Measurements from ENCODE around the gene FOSB.

FOSB gene

DNA sequence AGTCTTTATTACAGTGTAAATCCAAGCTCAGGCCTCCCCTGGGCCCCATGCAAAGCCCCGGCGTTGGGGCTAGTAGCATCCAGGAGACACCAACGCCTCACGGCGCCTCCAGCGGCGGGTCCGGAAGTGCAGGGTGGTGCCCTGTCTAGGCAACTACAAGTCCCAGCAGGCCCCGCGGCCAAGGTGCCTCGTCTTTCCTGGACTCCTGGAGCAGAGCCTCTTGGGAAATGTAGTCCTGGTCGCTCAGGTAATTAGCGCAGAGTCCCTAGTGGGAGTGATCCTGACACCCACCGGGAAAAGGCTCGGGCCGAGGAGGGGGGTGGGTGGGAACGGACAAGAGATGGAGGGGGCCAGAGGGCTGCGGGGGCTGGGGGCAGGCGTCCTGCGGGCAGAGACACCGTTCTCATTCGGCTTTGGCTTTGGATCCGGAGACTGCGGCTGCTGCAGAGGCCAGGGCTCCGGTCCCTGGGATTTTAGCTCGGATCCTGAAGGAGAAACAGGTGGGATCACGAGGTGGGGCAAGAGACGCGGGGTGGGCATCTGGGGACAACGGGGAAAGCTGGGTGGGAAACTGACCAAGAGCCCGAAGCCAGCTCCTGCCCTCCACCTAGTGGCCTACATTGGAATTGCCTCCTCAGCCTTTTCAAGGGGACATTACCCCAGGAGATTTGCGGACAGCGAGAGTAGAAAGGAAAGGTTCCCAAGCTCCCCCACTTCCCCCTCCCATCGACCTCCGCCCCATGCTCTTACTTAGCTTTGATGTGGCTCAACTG is 17.7 kb downstream of the FOSB start:
- DNase-seq, result peak; percentile 95

DNA sequence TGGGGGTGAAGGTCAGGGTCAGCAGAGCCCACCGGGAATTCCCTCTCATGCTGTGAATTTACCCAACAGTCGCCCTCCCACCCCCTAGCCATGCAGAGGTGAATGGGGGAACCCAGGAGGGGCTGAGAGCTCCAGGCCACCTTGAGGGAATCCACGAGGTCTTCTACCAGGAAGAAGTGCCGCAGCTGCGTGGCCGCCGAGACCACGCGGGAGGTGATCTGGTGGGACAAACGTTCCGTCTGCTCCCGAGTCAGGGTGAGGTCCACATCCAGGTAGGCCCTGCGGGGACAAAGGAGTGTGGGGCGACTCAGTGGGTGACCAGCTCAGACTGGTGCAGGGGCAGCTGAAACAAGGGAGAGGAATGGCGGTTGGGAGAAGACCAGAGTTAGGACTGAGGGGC is 20.9 kb downstream of the FOSB start:
- DNase-seq, result no peak

DNA sequence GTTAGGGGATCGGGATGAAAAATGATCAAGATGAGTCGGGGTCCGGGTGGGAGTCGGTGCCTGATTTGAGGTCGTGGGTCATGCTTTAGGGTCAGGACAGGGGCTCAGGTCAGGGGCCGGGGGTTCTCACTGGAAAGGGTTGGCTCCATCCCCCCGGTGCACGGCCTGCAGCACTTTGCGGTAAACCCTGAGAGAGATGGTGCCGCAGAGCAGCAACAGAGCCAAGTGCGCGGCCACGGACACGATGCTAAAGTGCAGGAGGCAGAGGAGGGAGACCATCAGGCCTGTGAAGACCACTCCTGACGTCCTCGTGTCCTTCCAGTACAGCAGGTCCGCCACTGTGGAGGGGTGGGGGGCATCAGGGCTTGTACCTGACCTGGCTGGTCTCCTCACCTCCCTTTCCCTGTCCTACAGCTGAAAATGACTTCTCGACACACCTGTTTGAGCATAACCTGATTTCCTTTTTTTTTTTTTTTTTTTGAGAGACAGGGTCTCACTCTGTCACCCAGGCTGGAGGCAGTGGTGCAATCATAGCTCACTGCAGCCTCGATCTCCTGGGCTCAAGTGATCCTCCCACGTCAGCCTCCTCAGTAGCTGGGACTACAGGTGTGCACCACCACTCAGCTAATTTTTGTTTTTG is 21.5 kb downstream of the FOSB start:
- DNase-seq, result no peak

DNA sequence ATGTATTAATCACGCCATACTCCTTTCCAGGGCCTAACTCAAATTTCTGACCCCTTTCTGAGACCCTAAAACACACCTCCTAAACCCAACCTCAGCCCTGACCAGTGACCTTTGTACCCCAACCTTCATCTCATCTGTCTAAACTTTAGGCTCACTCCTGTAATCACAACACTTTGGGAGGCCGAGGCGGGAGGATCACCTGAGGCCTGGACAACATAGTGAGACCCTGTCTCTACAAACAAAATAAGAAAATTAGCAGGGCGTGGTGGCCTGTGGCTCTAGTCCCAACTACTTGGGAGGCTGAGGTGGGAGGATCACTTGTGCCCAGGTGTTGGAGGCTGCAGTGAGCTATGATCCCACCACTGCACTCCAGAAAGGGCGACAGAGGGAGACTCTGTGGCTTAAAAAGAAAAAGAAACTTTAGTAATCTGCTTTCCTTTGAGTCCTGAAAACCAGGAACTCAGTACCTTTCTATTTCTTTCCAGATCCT is 24.4 kb downstream of the FOSB start:
- DNase-seq, result no peak

DNA sequence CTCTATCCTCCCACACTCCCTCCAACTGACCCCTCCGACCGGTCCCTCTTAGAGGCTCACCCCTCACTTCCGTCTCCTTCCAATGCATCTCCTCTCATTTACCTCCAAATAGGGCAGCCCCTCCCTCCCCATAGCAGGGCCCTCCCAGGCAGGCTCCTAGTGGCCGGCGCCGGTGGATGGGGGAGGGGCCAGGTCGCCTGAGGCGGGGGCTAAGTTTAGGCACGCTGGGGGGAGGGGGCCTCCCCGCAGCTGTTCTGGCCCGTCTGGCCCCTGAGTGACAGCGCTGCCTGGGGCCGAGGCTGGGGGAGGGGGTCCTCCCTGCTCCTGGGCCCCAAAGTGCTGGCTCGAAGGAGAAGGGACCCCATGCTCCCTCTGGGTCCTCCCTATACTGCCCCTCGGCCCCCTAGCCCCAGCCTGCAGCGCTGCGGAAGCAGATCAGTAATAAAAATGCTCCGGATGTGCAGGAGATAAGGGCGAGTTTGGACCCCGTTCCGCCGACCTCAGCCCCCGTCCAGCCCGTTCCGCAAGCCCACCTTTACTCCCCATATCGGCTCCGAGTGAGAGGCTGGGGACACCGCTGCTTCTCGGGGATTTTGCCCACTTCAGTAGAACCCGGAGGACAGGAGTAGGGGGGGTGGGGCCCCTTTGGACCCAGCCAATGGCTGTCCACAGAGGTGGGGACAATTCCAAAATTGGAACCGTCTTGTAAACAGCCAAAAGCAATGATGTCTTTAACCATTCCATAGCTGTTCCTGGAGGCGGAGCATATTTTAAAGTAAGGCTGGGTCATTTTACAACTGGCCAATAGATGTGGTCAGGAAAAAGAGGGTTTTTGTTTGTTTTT is 25.1 kb downstream of the FOSB start:
- DNase-seq, result no peak

GRCh38 chr19:45494261-45494916 is 26.6 kb downstream of the FOSB start:
- DNase-seq, result no peak

DNA sequence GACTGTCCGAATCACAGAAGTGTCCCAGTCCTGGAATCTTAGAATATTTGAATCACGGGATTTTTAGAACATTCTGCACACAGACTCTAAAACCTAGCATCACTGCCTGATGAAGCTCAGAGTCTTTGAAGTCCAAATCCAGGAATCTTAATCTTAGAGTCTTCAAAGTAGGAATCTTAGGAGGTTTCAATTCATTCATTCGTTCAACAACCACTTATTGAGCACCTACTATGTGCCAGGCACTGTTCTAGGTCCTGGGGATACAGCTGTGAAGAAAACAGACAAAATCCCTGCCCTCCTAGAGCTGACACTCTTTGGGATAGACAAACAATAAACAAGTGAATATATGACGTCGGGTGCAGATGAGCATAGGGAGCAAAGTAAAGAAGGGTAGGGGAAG is 27.4 kb downstream of the FOSB start:
- no peak for DNase-seq

GRCh38 chr19:45496349-45496953 is 28.7 kb downstream of the FOSB start:
- DNase-seq, result no peak

GRCh38 chr19:45497791-45498190 is 30.0 kb downstream of the FOSB start:
- no peak for DNase-seq

DNA sequence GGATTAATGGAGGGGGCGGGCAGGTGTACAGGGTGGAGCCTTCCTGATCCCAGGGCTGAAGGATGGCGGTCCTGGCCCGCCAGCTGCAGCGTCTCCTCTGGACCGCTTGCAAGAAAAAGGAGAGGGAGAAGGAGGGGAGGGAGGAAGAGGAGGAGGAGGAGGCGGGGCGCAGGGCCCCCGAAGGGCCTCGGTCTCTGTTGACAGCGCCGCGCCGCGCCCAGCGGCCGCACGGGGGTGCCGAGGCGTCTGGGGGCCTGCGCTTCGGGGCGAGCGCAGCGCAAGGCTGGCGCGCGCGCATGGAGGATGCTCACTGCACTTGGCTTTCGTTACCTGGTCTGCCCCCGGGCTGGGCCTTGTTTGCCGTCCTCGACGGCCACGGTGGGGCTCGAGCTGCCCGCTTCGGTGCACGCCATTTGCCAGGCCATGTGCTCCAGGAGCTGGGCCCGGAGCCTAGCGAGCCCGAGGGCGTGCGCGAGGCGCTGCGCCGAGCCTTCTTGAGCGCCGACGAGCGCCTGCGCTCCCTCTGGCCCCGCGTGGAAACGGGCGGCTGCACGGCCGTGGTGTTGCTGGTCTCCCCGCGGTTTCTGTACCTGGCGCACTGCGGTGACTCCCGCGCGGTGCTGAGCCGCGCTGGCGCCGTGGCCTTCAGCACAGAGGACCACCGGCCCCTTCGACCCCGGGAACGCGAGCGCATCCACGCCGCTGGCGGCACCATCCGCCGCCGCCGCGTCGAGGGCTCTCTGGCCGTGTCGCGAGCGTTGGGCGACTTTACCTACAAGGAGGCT is 30.8 kb downstream of the FOSB start, which contains the start of gene PPM1N:
Gene PPM1N, plus strand, starts transcription at position 33 of the 785 bp plus-strand sequence. Its CDS starts 30 bp downstream, at position 63.
- DNase-seq, result peak; percentile 61

- peak; percentile 65 for DNase-seq
Measured at GRCh38 chr19:45499196-45500180, 31.7 kb downstream of the FOSB start.

GRCh38 chr19:45500918-45501729 is 33.3 kb downstream of the FOSB start:
- DNase-seq, result no peak

DNA sequence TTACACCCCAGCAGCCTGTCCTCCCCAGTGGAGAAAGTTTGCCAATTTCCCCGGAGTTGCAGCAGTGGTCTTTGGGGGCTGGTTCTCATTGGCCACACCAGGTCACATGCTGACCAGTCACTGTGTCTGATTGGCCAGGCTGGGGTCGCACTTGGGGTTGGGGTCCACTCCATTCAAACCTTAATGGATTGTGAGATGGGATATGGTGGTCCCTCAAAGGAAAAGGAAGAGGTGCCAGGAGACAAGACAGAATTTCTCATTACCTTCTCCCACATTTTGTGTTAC is 33.9 kb downstream of the FOSB start:
- no peak for DNase-seq

- DNase-seq, result no peak
Measured at GRCh38 chr19:45502111-45502510, 34.3 kb downstream of the FOSB start.

- no peak for DNase-seq
Measured at GRCh38 chr19:45503909-45504308, 36.1 kb downstream of the FOSB start.

GRCh38 chr19:45505151-45505995 is 37.6 kb downstream of the FOSB start:
- DNase-seq, result no peak

DNA sequence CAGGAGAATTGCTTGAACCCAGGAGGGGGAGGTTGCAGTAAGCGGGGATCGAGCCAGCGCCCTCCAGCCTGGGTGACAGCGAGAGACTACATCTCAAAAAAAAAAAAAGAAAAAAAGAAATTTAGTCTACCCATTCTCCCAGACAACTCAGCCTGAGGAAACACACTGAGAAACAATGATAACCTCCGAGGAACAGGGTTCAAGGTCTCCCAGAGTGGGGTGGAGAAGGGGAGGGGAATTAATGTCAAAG is 38.1 kb downstream of the FOSB start:
- DNase-seq, result no peak

DNA sequence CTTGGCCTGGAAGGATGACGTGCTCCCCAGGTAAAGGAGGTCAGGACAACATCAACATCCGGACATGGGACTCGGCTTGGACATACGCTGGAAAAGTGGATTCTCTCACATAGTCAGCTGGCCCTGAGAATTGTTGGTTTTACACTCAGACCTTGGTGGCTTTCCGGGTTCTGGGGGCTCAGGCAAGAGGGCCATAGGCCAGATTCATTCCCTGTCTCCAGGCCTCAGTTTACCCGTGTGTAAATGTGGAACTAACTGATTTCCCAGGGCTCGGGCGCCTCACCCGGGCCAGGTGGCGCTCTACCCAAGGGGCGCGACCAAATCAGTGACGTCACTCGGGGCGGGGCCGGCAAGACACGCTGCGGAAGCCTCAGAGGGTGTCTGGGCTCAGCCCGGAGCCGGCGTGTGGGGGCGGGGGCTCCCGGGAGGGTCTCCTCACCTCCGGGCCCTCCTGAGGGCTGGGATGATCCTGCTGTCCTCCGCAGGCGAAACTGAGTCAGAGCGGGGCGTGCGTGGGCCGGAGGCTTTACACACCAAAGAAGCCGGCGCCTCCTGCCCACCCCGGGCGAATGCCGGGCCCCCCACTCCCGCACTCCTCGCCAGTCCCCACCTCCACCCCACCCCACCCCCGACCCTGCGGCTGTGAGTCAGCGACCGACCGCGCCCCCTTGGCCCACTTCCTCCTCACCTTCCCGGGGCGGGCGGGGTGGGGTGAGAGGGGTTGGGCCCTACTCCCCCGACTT is 38.6 kb downstream of the FOSB start:
- DNase-seq, result peak; percentile 95

Measured in CD4-positive, alpha-beta T cell treated with Interleukin-4 for 4 hours (primary cell).